Smooth muscle cell (in vitro differentiated cells): Measurements from ENCODE around the gene MUC5B. TPM values are rescaled to one million over a fixed set of nuclear protein-coding genes. Genes with fewer than 3 reads are reported as not detected.
A peak's percentile ranks its signal among the peaks of the same experiment; 100 is the strongest.

Experiments
- DNase-seq: peaks from one replicate; lab custom pipeline; 2025; ENCODE audit not compliant: unreplicated experiment; lab: John Stamatoyannopoulos, UW
- H2AFZ ChIP-seq: fragments of 200-600 bp; sonication (generic); 2 replicates; pipeline ENCODE4 v1.6.0; 2016; ENCODE audit warnings: antibody characterized with exemption, low read depth, mild to moderate bottlenecking
- H3F3A ChIP-seq: fragments of 200-600 bp; sonication (generic); 2 replicates; pipeline ENCODE4 v1.6.0; 2017; ENCODE audit warnings: antibody characterized with exemption, low read depth
- H3K27ac ChIP-seq: fragments of 200-600 bp; sonication (generic); 2 replicates; pipeline ENCODE4 v1.5.1; 2016; ENCODE audit warnings: low read depth, mild to moderate bottlenecking
- H3K27me3 ChIP-seq: fragments of 200-600 bp; sonication (generic); 2 replicates; pipeline ENCODE4 v1.6.1; 2016; ENCODE audit warnings: low read depth, mild to moderate bottlenecking
- H3K36me3 ChIP-seq: fragments of 200-600 bp; sonication (generic); 2 replicates; pipeline ENCODE4 v1.5.1; 2016; ENCODE audit warnings: low read depth
- H3K4me1 ChIP-seq: fragments of 200-600 bp; sonication (generic); 2 replicates; pipeline ENCODE4 v1.5.1; 2016; ENCODE audit warnings: low read depth
- H3K4me2 ChIP-seq: fragments of 200-600 bp; sonication (generic); 2 replicates; pipeline ENCODE4 v1.6.0; 2016; ENCODE audit warnings: mild to moderate bottlenecking
- H3K4me3 ChIP-seq: fragments of 200-600 bp; sonication (generic); 2 replicates; pipeline ENCODE4 v1.5.1; 2016; ENCODE audit warnings: mild to moderate bottlenecking
- H3K79me2 ChIP-seq: fragments of 200-600 bp; sonication (generic); 2 replicates; pipeline ENCODE4 v1.6.0; 2016; ENCODE audit warnings: low read depth, mild to moderate bottlenecking
- H3K9ac ChIP-seq: fragments of 200-600 bp; sonication (generic); 2 replicates; pipeline ENCODE4 v1.6.0; 2016; ENCODE audit warnings: low read depth
- H3K9me3 ChIP-seq: fragments of 200-600 bp; sonication (generic); replicated peaks from 2 replicates; pipeline ENCODE4 v1.5.1; 2016; ENCODE audit warnings: low read depth
- H4K20me1 ChIP-seq: fragments of 200-600 bp; sonication (generic); 2 replicates; pipeline ENCODE4 v1.6.0; 2016; ENCODE audit warnings: low read depth
- WGBS: methylation state at CpG from one replicate; pipeline ENCODE4 v1.1.7; 2016; ENCODE audit warnings: low lambda C conversion rate; 5-methylcytosine and 5-hydroxymethylcytosine counted together
- polyA plus RNA-seq: library from polyadenylated mRNA; unstranded; fragments of >200 nt; fragmentation: Nextera tagmentation; extraction: Ambion mirVana; gene quantifications from 2 replicates; pipeline ENCODE4 v1.2.1, GENCODE V29; 2016
- total RNA-seq: library from RNA; depleted of rRNA; stranded (reverse); fragments of >200 nt; gene quantifications from 2 replicates; pipeline ENCODE4 v1.2.3, GENCODE V29; 2014
- TF ChIP-seq, protein P1 (sequence below): fragments of 200-600 bp; sonication (generic); IDR thresholded peaks from 2 replicates; pipeline ENCODE4 v1.5.1; 2017; ENCODE audit warnings: borderline replicate concordance, mild to moderate bottlenecking, antibody characterized with exemption; ENCODE audit not compliant: insufficient read depth, poor library complexity, severe bottlenecking

Gene MUC5B
- total and polyA plus RNA-seq, 2 experiments from 2014 or later: not detected

DNA sequence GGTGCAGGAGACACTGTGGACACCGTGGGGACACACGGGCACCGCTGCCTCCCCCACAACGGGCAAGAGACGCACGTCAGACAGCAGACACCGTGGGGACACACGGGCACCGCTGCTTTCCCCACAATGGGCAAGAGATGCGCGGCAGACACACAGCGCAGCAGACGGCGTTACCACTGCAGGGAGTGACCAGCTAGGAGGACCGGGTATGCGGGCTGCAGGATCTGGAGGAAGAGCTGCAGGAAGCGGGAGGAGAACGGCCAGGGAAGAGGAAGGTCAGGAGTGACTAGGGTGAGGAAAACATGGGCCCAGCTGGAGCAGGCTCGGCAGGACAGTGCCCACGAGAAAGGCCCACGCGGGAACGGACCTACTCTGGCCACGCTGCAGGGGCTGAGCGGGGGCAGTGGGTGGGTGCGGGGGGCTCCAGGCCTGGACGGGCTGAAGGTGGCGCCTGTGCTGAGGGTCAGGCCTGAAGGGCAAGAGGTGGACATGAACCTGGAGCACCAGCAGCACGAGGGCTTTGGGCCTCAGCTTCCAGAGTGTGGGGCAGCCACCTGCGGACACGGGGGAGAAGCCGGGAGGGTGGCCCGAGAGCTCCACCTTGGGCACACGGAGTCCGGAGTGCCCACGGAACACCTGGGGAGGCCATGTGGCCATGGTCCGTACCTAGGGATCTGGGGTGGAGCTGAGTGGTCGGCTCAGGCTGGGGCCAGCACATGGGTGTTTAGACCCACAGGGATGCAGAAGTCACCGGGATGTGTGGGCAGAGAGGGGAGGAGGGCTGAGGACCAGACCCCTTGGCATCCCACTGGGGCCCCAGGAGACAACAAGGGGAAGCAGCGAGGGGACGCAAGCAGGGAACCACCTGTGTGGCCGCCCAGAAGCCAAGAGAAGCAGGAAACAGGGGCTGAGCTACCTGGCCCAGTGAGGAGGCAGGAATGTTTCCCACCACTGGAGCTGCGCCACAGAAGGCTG lies 70.1 kb downstream of the MUC5B start:
- no peaks in the 10 kb centered on the region for H3K27me3 ChIP-seq
- DNase-seq: no peak
- no peak overlapping the region for H2AFZ ChIP-seq
- TF ChIP-seq, protein P1, sequence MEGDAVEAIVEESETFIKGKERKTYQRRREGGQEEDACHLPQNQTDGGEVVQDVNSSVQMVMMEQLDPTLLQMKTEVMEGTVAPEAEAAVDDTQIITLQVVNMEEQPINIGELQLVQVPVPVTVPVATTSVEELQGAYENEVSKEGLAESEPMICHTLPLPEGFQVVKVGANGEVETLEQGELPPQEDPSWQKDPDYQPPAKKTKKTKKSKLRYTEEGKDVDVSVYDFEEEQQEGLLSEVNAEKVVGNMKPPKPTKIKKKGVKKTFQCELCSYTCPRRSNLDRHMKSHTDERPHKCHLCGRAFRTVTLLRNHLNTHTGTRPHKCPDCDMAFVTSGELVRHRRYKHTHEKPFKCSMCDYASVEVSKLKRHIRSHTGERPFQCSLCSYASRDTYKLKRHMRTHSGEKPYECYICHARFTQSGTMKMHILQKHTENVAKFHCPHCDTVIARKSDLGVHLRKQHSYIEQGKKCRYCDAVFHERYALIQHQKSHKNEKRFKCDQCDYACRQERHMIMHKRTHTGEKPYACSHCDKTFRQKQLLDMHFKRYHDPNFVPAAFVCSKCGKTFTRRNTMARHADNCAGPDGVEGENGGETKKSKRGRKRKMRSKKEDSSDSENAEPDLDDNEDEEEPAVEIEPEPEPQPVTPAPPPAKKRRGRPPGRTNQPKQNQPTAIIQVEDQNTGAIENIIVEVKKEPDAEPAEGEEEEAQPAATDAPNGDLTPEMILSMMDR: no peak
- H3K4me3 ChIP-seq: no peak overlapping the region
- no peaks in the 10 kb centered on the region for H3K9me3 ChIP-seq
- H3K4me1 ChIP-seq: no peaks in the 10 kb centered on the region
- WGBS: 98% methylated on average over 35 of the region's 43 CpGs
- peaks cover 30% of the 10 kb centered on the region for H3K79me2 ChIP-seq
- H3K4me2 ChIP-seq: no peak overlapping the region
- no peaks in the 10 kb centered on the region for H3K36me3 ChIP-seq
- H3K27ac ChIP-seq: no peak overlapping the region
- H3K9ac ChIP-seq: no peak overlapping the region
- no peaks in the 10 kb centered on the region for H3F3A ChIP-seq
- peaks cover 89% of the 10 kb centered on the region for H4K20me1 ChIP-seq

DNA sequence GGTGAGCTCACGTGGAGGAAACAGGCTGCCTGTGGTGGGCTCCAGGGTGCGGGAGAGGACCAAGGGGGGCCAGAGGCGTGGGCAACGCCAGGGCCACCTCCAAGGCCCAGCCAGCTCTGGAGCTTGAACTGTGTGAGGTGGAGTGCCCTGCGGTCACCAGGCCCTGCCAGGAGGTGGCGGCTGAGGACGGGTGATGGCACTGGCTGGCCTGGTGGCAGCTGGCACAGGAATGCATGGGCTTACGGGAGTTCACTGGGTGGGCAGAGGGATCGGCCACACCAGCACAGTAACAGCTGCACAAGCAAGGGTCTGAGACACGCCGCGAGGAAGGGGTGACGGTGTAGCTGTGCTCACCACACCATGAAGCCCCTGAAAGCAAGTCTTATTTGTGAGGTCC lies 70.8 kb downstream of the MUC5B start:
- H3K9me3 ChIP-seq: no peaks in the 10 kb centered on the region
- H3K27ac ChIP-seq: no peak overlapping the region
- H4K20me1 ChIP-seq: peaks cover 89% of the 10 kb centered on the region
- H2AFZ ChIP-seq: no peak overlapping the region
- no peaks in the 10 kb centered on the region for H3K4me1 ChIP-seq
- no peaks in the 10 kb centered on the region for H3K36me3 ChIP-seq
- no peak for DNase-seq
- H3K79me2 ChIP-seq: peaks cover 37% of the 10 kb centered on the region
- H3F3A ChIP-seq: no peaks in the 10 kb centered on the region
- TF ChIP-seq, protein P1: peak; percentile 11
- H3K9ac ChIP-seq: no peak overlapping the region
- H3K27me3 ChIP-seq: no peaks in the 10 kb centered on the region
- no peak overlapping the region for H3K4me2 ChIP-seq
- 97% methylated on average over 13 of the region's 13 CpGs for WGBS
- H3K4me3 ChIP-seq: no peak overlapping the region

DNA sequence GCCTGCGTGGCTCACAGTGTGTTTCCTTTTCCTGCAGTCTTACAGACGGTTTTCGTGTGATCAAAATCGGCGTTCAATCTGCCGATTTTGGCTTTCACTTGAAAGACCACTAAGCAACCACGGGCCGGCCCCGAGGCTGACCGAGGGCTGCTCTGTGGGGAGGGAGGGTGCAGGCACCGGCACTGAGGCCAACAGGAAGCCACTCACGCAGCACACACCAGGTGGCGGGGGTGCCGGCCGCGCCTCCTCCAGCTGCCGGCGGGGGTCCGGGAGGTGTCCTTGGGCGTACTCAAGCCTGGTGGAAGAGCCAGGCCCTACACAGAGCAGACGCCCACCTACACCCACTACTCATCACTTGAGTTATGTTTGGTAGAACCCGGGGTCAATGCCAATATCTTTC lies 72.2 kb downstream of the MUC5B start:
- no peak overlapping the region for H2AFZ ChIP-seq
- H3K9ac ChIP-seq: no peak overlapping the region
- no peaks in the 10 kb centered on the region for H3F3A ChIP-seq
- H4K20me1 ChIP-seq: peaks cover 89% of the 10 kb centered on the region
- peaks cover 49% of the 10 kb centered on the region for H3K79me2 ChIP-seq
- no peaks in the 10 kb centered on the region for H3K4me1 ChIP-seq
- no peaks in the 10 kb centered on the region for H3K27me3 ChIP-seq
- no peaks in the 10 kb centered on the region for H3K36me3 ChIP-seq
- no peaks in the 10 kb centered on the region for H3K9me3 ChIP-seq
- 94% methylated on average over 22 of the region's 22 CpGs for WGBS
- H3K4me3 ChIP-seq: no peak overlapping the region
- H3K27ac ChIP-seq: no peak overlapping the region
- no peak overlapping the region for H3K4me2 ChIP-seq
- TF ChIP-seq, protein P1: no peak
- DNase-seq: no peak
